NT2/D1 (cell line): ENCODE measurements around the gene ORAI2.

Source experiments
- SUZ12 ChIP-seq: IDR thresholded peaks from 2 replicates; pipeline ENCODE4 v1.6.1; 2011; ENCODE audit not compliant: insufficient read length, insufficient read depth; ENCODE audit errors: extremely low read depth
- YY1 ChIP-seq: IDR thresholded peaks from 2 replicates; pipeline ENCODE4 v1.6.1; 2011; ENCODE audit not compliant: insufficient read length, insufficient read depth
- ZNF274 ChIP-seq: IDR thresholded peaks from 2 replicates; pipeline ENCODE4 v1.6.1; 2011; ENCODE audit warnings: mild to moderate bottlenecking, low read depth, low read length

GRCh38 chr7:102426268-102427018 lies 6.9 kb upstream of the ORAI2 start:
- no peak for TF ChIP-seq SUZ12
- no peak for TF ChIP-seq ZNF274
- no peak for TF ChIP-seq YY1
